ENCODE results near the gene SERPINE2. TPM values are rescaled to one million over a fixed set of nuclear protein-coding genes. Genes with fewer than 3 reads are reported as not detected.

Gene SERPINE2
- total RNA-seq, 1 donor from 2014 or later = 95.3 TPM

- DNase-seq (ENCODE audit: low read depth) (no peak), FAIRE-seq (no peak)
- TF ChIP-seq, protein P1, sequence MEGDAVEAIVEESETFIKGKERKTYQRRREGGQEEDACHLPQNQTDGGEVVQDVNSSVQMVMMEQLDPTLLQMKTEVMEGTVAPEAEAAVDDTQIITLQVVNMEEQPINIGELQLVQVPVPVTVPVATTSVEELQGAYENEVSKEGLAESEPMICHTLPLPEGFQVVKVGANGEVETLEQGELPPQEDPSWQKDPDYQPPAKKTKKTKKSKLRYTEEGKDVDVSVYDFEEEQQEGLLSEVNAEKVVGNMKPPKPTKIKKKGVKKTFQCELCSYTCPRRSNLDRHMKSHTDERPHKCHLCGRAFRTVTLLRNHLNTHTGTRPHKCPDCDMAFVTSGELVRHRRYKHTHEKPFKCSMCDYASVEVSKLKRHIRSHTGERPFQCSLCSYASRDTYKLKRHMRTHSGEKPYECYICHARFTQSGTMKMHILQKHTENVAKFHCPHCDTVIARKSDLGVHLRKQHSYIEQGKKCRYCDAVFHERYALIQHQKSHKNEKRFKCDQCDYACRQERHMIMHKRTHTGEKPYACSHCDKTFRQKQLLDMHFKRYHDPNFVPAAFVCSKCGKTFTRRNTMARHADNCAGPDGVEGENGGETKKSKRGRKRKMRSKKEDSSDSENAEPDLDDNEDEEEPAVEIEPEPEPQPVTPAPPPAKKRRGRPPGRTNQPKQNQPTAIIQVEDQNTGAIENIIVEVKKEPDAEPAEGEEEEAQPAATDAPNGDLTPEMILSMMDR (IDR thresholded peaks at IDR 0.05; ENCODE audit: insufficient read depth, low read length, severe bottlenecking) = no peak
- Histone ChIP-seq H3K36me3 (ENCODE audit: control insufficient read depth, insufficient read depth, low read length) (no peaks in the 10 kb centered on the region), H3K4me3 (ENCODE audit: low read depth, low read length) (no peak overlapping the region), H3K27me3 (ENCODE audit: control insufficient read depth, insufficient read depth, low read length) (no peaks in the 10 kb centered on the region)
Measured at GRCh38 chr2:224036731-224037361, 2.2 kb downstream of the SERPINE2 start.

DNA sequence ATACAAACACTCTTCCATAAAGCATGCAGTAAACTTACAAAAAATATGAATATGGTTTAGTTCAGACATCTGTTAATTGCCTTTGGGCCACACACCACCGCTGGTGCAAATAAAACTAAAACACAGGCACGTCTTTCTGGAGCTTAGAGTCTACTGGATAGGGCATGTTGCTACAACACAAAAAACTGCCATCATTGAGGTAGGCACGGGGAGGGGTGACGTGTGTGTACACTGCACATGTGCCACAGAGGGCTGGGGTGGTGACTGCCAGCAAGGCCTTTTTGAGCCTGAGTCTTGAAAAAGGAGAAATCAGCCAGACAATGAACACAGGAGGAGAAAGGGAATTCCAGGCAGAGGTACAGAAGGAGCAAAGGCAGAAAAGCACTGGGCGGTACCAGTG, 5.1 kb downstream of the SERPINE2 start:
- FAIRE-seq (peak; percentile 58), DNase-seq (ENCODE audit: low read depth) (no peak)
- Histone ChIP-seq H3K27me3 (ENCODE audit: control insufficient read depth, insufficient read depth, low read length) (no peaks in the 10 kb centered on the region), H3K36me3 (ENCODE audit: control insufficient read depth, insufficient read depth, low read length) (peaks cover 5% of the 10 kb centered on the region), H3K4me3 (ENCODE audit: low read depth, low read length) (no peak overlapping the region)
- TF ChIP-seq, protein P1 (IDR thresholded peaks at IDR 0.05; ENCODE audit: insufficient read depth, low read length, severe bottlenecking) = no peak

GRCh38 chr2:224033601-224034000, 5.5 kb downstream of the SERPINE2 start:
- no peaks in the 10 kb centered on the region for H3K27me3 ChIP-seq (ENCODE audit: control insufficient read depth, insufficient read depth, low read length)
- FAIRE-seq = no peak
- H3K36me3 ChIP-seq (ENCODE audit: control insufficient read depth, insufficient read depth, low read length) = peaks cover 5% of the 10 kb centered on the region
- H3K4me3 ChIP-seq (ENCODE audit: low read depth, low read length) = no peak overlapping the region
- TF ChIP-seq, protein P1 (IDR thresholded peaks at IDR 0.05; ENCODE audit: insufficient read depth, low read length, severe bottlenecking) = no peak
- no peak for DNase-seq (ENCODE audit: low read depth)

DNA sequence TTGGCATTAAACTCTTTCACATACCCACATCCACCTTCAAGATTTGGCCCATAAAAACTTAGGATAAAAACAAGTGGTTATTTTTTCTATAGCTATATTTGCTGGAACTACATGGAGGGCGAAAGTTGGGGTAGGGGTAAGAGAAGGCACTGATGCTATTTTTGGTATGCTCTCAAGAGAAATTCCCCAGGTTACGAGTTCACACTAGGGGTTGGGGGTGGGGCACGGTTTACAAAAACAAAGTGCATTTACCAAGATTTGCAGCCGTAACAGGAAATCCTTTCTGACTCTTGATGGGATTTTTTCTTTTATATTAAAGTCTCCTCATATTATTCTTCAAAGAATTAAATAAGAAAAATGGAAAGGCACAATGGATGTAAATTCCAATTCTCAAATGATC, 6.8 kb downstream of the SERPINE2 start:
- Histone ChIP-seq H3K36me3 (ENCODE audit: control insufficient read depth, insufficient read depth, low read length) (peaks cover 5% of the 10 kb centered on the region), H3K4me3 (ENCODE audit: low read depth, low read length) (no peak overlapping the region), H3K27me3 (ENCODE audit: control insufficient read depth, insufficient read depth, low read length) (no peaks in the 10 kb centered on the region)
- TF ChIP-seq, protein P1 (IDR thresholded peaks at IDR 0.05; ENCODE audit: insufficient read depth, low read length, severe bottlenecking) = no peak
- DNase-seq (ENCODE audit: low read depth) (no peak), FAIRE-seq (no peak)

DNA sequence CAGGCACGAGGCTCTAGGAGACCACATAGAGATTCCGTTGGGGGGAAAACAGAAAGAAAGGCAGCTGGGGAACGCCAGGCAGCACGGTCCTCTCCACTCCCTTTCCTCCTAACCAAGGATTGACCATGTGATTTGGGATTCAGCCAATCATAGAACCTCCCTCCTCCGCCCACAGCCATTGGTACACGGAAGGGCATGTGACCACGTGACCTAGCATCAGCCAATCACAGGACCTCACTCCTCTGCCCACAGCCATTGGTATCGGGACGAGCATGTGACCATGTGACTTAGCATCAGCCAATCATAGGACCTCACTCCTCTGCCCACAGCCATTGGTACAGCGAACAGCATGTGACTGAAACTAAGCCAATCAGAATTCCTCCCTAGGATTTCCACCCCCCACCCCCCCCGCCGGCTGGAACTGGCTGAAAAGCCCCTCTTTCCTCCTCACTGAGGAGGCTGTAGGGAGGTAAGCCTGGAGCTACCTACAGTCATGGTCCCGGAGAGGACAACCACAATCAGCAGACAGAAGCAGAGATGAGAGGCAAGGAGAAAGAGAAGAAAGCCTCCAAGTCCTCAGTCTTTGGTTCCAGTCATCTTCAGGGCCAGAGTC, 7.6 kb downstream of the SERPINE2 start:
- peak; percentile 58 for FAIRE-seq
- Histone ChIP-seq H3K27me3 (ENCODE audit: control insufficient read depth, insufficient read depth, low read length) (no peaks in the 10 kb centered on the region), H3K36me3 (ENCODE audit: control insufficient read depth, insufficient read depth, low read length) (peaks cover 5% of the 10 kb centered on the region), H3K4me3 (ENCODE audit: low read depth, low read length) (no peak overlapping the region)
- TF ChIP-seq, protein P1 (IDR thresholded peaks at IDR 0.05; ENCODE audit: insufficient read depth, low read length, severe bottlenecking) = no peak
- DNase-seq (ENCODE audit: low read depth) = no peak

All from bronchial epithelial cell (primary cell).